ENCODE measurements around the gene SLC35A2.
"Not testable (repeated sequence)": the region's sequence is repeated elsewhere in the genome, so short reads cannot be mapped to it uniquely, and the experiment has no call there.

Gene SLC35A2

DNA sequence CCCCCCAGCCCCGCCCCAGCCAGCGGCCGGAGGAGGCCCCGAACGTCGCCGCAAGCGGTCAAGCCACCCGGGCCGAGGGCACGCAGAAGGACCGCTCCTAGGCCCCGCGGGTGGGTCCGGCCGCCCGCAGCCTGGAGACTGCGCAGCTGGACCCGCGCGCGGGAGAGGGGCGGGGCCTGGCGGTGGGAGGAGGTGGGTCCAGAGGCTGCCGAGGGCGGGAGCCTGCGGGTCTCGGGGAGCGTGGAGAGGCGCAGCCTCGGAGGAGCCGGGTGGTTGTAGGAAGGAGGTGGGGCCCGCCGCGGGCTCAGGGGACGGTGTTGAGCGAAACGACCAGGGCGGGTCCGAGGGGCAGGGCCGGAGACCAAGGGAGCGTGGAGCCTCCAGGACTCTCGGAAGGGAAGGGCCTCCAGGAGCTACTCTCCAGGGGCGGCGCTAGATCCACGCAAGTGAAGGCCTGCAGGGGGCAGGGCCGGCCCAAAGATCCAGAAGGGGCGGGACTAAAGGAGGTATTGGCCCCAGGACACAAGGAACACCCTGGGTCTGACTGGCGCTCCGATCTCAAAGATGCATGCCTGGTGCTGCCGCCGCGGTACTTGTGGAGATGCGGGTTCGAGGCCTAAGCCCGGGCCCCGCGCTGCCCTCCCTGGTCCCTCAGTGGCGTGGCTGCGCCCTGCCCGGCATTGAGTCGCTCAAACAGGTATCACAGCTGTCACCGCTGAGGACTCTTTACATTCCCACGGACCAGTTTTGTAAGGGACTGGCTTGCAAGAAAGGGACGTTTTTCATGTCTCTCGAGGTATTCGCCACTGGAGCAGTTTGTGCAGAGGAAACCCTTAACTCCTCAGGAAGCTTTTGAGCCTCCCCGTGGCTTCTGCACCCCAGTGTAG lies 19.8 kb downstream of the SLC35A2 start:
- Histone ChIP-seq H2BK5ac (ENCODE audit: low read length) (no peak overlapping the region), H3K79me1 (ENCODE audit: low read length) (no peaks in the 10 kb centered on the region), H3K27ac (ENCODE audit: low read depth, low read length) (peak overlapping the region; percentile 12), H3K36me3 (ENCODE audit: control insufficient read depth, insufficient read depth, low read length) (no peaks in the 10 kb centered on the region), H2AK5ac (ENCODE audit: low read length) (no peak overlapping the region), H3K23ac (ENCODE audit: low read length) (no peak overlapping the region), H3K4ac (ENCODE audit: low read depth, low read length) (no peak overlapping the region), H2BK120ac (ENCODE audit: low read depth, low read length) (no peak overlapping the region), H3K79me2 (ENCODE audit: control insufficient read depth, insufficient read depth, low read length) (peaks cover 4% of the 10 kb centered on the region), H3K18ac (ENCODE audit: low read length) (peak overlapping the region; percentile 54), H4K5ac (ENCODE audit: low read length) (no peak overlapping the region), H3K4me3 (ENCODE audit: low read length) (peak overlapping the region; percentile 8), H4K8ac (ENCODE audit: low read depth, low read length) (no peak overlapping the region), H3K56ac (ENCODE audit: low read length) (peak overlapping the region; percentile 76), H3K27me3 (ENCODE audit: insufficient read depth, low read length, poor library complexity) (no peaks in the 10 kb centered on the region), H3K4me2 (ENCODE audit: low read length) (peak overlapping the region; percentile 40), H3K4me1 (ENCODE audit: control insufficient read depth, low read depth, low read length) (no peaks in the 10 kb centered on the region), H2BK15ac (replicated peaks; ENCODE audit: low read depth) (no peak overlapping the region), H3K9ac (ENCODE audit: low read length) (peak overlapping the region; percentile 58)
- DNase-seq = peak; percentile 94
- WGBS (ENCODE audit: extremely low coverage, insufficient coverage, low lambda C conversion rate) = no CpG with 5 or more reads among the region's 68 CpGs

DNA sequence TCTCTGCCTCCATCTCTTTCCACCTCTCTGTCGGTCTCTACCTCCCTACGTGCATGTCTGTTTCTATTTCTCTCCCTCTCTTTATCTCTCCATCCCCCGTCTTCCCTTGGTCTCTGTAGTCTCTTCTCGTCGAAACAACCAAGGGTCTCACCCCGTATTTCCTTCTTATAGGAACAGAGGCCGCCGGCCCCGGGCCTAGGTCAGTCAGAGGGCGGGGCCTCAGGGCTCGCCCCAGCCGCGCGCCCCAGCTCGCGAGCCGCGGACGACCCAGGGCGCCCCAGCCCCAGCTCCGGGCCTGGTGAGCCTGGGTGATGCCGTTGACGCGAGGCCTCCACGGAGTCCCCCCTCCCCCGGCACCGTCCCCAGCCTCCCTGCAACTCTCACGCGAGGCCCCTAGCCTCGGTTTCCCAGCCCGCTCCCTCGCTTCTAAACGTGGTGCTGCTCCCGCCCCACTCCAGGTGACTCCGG lies 20.5 kb downstream of the SLC35A2 start:
- no peak overlapping the region for H4K5ac ChIP-seq (ENCODE audit: low read length)
- peak overlapping the region; percentile 51 for H3K9ac ChIP-seq (ENCODE audit: low read length)
- no peaks in the 10 kb centered on the region for H3K79me1 ChIP-seq (ENCODE audit: low read length)
- no peaks in the 10 kb centered on the region for H3K27me3 ChIP-seq (ENCODE audit: insufficient read depth, low read length, poor library complexity)
- no peak overlapping the region for H2BK120ac ChIP-seq (ENCODE audit: low read depth, low read length)
- H2BK15ac ChIP-seq (replicated peaks; ENCODE audit: low read depth) = no peak overlapping the region
- H2BK5ac ChIP-seq (ENCODE audit: low read length) = no peak overlapping the region
- H3K4me3 ChIP-seq (ENCODE audit: low read length) = peak overlapping the region; percentile 8
- H3K4me2 ChIP-seq (ENCODE audit: low read length) = peak overlapping the region; percentile 62
- no peak overlapping the region for H3K27ac ChIP-seq (ENCODE audit: low read depth, low read length)
- H3K23ac ChIP-seq (ENCODE audit: low read length) = no peak overlapping the region
- H3K4me1 ChIP-seq (ENCODE audit: control insufficient read depth, low read depth, low read length) = no peaks in the 10 kb centered on the region
- no peaks in the 10 kb centered on the region for H3K79me2 ChIP-seq (ENCODE audit: control insufficient read depth, insufficient read depth, low read length)
- peak overlapping the region; percentile 70 for H3K56ac ChIP-seq (ENCODE audit: low read length)
- WGBS (ENCODE audit: extremely low coverage, insufficient coverage, low lambda C conversion rate) = no CpG with 5 or more reads among the region's 35 CpGs
- no peak overlapping the region for H4K8ac ChIP-seq (ENCODE audit: low read depth, low read length)
- H3K36me3 ChIP-seq (ENCODE audit: control insufficient read depth, insufficient read depth, low read length) = no peaks in the 10 kb centered on the region
- no peak overlapping the region for H2AK5ac ChIP-seq (ENCODE audit: low read length)
- H3K18ac ChIP-seq (ENCODE audit: low read length) = peak overlapping the region; percentile 54
- H3K4ac ChIP-seq (ENCODE audit: low read depth, low read length) = no peak overlapping the region
- no peak for DNase-seq

DNA sequence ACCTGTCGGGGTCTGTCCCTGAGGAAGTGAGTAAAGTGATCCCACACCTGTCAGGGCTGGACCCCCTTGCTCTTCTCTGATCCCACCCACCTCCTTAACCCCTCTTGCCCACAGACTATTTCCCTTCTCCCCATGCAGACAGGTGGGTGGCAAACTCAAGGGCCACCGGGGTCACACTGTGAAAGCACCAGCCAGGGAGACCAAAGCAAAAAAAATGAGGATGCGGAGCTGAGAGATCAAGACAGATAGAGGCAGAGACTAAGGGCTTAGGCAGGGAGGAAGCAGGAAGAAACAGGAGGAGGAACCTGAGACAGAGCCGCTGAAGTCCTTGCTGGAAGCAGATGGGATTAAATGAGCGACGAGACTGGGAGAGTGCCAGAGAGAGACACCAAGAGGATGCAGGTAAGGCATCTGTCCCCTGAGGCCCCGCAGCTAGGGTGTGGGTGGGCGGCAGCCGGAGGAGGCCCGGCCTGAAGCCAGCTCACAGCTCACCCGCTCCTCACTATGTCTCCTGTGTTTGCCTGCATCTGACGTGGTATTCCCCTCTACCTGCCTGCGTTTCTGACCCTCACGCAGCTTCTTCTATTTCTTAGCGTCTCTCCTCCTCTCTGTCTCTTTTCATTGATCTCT lies 21.0 kb downstream of the SLC35A2 start:
- H3K4me3 ChIP-seq (ENCODE audit: low read length) = no peak overlapping the region

DNA sequence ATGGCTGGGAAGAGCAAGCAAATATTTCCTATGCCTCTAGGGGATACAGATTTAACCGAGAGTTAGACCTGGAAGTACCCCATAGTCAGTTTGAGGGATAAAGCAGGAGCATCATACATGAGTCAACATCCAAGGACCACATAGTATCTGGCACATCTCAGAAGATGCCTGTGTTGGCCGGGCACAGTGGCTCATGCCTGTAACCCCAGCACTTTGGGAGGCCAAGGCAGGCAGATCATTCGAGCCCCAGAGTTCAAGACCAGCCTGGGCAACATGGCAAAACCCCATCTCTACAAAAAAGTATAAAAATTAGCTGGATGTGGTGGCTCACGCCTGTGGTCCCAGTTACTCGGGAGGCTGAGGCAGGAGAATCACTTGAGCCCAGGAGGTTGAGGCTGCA lies 24.9 kb downstream of the SLC35A2 start:
- H4K5ac ChIP-seq (ENCODE audit: low read length); H3K79me2 ChIP-seq (ENCODE audit: control insufficient read depth, insufficient read depth, low read length); H4K8ac ChIP-seq (ENCODE audit: low read depth, low read length); H3K4me2 ChIP-seq (ENCODE audit: low read length); H2BK120ac ChIP-seq (ENCODE audit: low read depth, low read length); H3K27me3 ChIP-seq (ENCODE audit: insufficient read depth, low read length, poor library complexity); H3K79me1 ChIP-seq (ENCODE audit: low read length); H3K56ac ChIP-seq (ENCODE audit: low read length); H3K18ac ChIP-seq (ENCODE audit: low read length); H2BK5ac ChIP-seq (ENCODE audit: low read length); H3K4me1 ChIP-seq (ENCODE audit: control insufficient read depth, low read depth, low read length); H3K4ac ChIP-seq (ENCODE audit: low read depth, low read length); H3K36me3 ChIP-seq (ENCODE audit: control insufficient read depth, insufficient read depth, low read length); H3K27ac ChIP-seq (ENCODE audit: low read depth, low read length); H3K9ac ChIP-seq (ENCODE audit: low read length); H2AK5ac ChIP-seq (ENCODE audit: low read length); H2BK15ac ChIP-seq (replicated peaks; ENCODE audit: low read depth); H3K23ac ChIP-seq (ENCODE audit: low read length); H3K4me3 ChIP-seq (ENCODE audit: low read length); DNase-seq: not testable (repeated sequence)
- WGBS (ENCODE audit: extremely low coverage, insufficient coverage, low lambda C conversion rate) = no CpG with 5 or more reads among the region's 5 CpGs

More for the DNA sequence above, 21.0 kb downstream of the SLC35A2 start:
- Histone ChIP-seq H3K23ac (ENCODE audit: low read length) (no peak overlapping the region), H4K5ac (ENCODE audit: low read length) (no peak overlapping the region), H3K79me2 (ENCODE audit: control insufficient read depth, insufficient read depth, low read length) (no peaks in the 10 kb centered on the region), H3K9ac (ENCODE audit: low read length) (peak overlapping the region; percentile 51), H2BK5ac (ENCODE audit: low read length) (no peak overlapping the region), H3K36me3 (ENCODE audit: control insufficient read depth, insufficient read depth, low read length) (no peaks in the 10 kb centered on the region), H3K27me3 (ENCODE audit: insufficient read depth, low read length, poor library complexity) (no peaks in the 10 kb centered on the region), H2BK15ac (replicated peaks; ENCODE audit: low read depth) (no peak overlapping the region), H3K79me1 (ENCODE audit: low read length) (no peaks in the 10 kb centered on the region), H2BK120ac (ENCODE audit: low read depth, low read length) (no peak overlapping the region), H3K27ac (ENCODE audit: low read depth, low read length) (no peak overlapping the region), H3K4me1 (ENCODE audit: control insufficient read depth, low read depth, low read length) (no peaks in the 10 kb centered on the region), H3K4me2 (ENCODE audit: low read length) (peak overlapping the region; percentile 62), H3K56ac (ENCODE audit: low read length) (peak overlapping the region; percentile 70), H3K18ac (ENCODE audit: low read length) (no peak overlapping the region), H2AK5ac (ENCODE audit: low read length) (no peak overlapping the region), H4K8ac (ENCODE audit: low read depth, low read length) (no peak overlapping the region), H3K4ac (ENCODE audit: low read depth, low read length) (no peak overlapping the region)
- DNase-seq = peak; percentile 43
- WGBS (ENCODE audit: extremely low coverage, insufficient coverage, low lambda C conversion rate) = no CpG with 5 or more reads among the region's 15 CpGs

DNA sequence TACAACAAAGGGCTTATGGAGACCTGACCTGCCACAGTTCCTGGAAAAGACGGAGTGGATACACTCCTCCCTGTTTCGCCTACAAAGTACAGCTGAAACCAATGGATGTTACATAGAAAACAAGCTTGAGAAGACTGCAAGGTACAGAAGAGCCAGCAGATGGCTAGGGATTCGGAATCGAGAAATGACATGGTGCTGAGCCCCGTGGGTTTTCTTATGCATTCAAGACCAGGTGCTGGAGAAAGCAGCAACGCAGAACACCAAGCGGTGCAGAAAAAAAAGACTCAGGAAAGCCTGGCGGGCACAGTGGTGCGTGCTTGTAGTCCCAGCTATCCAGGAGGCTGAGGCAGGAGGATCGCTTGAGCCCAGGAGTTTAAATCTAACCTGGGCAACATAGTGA lies 27.7 kb downstream of the SLC35A2 start:
- Histone ChIP-seq H3K18ac (ENCODE audit: low read length) (no peak overlapping the region), H2BK5ac (ENCODE audit: low read length) (no peak overlapping the region), H3K4me1 (ENCODE audit: control insufficient read depth, low read depth, low read length) (no peaks in the 10 kb centered on the region), H3K27me3 (ENCODE audit: insufficient read depth, low read length, poor library complexity) (no peaks in the 10 kb centered on the region), H2BK120ac (ENCODE audit: low read depth, low read length) (no peak overlapping the region), H3K23ac (ENCODE audit: low read length) (no peak overlapping the region), H4K5ac (ENCODE audit: low read length) (no peak overlapping the region), H3K4me3 (ENCODE audit: low read length) (no peak overlapping the region), H3K36me3 (ENCODE audit: control insufficient read depth, insufficient read depth, low read length) (no peaks in the 10 kb centered on the region), H3K9ac (ENCODE audit: low read length) (no peak overlapping the region), H3K79me2 (ENCODE audit: control insufficient read depth, insufficient read depth, low read length) (no peaks in the 10 kb centered on the region), H3K4ac (ENCODE audit: low read depth, low read length) (no peak overlapping the region), H3K4me2 (ENCODE audit: low read length) (no peak overlapping the region), H2AK5ac (ENCODE audit: low read length) (no peak overlapping the region), H3K56ac (ENCODE audit: low read length) (no peak overlapping the region), H3K27ac (ENCODE audit: low read depth, low read length) (no peak overlapping the region), H4K8ac (ENCODE audit: low read depth, low read length) (no peak overlapping the region), H3K79me1 (ENCODE audit: low read length) (no peaks in the 10 kb centered on the region), H2BK15ac (replicated peaks; ENCODE audit: low read depth) (no peak overlapping the region)
- DNase-seq = peak; percentile 13
- no CpG with 5 or more reads among the region's 10 CpGs for WGBS (ENCODE audit: extremely low coverage, insufficient coverage, low lambda C conversion rate)
